Measurements from ENCODE around the gene CLIP1. TPM values are rescaled to one million over a fixed set of nuclear protein-coding genes. Genes with fewer than 3 reads are reported as not detected.

The CLIP1 gene
- total and polyA plus RNA-seq, 2 of the 13 experiments (the other 11 are each of a cell fraction or from before 2014, with no cell fraction given) = 28.9 to 43.7 TPM

GRCh38 chr12:122238861-122239260 is 183.6 kb downstream of the CLIP1 start (continued):
- TF ChIP-seq ZNF318 (CRISPR knock-in tag; IDR thresholded peaks at IDR 0.05) (no peak), ZNF615 (CRISPR knock-in tag; IDR thresholded peaks at IDR 0.05; ENCODE audit: borderline replicate concordance) (no peak), ZFY (CRISPR knock-in tag; IDR thresholded peaks at IDR 0.05) (no peak), POGZ (CRISPR knock-in tag; IDR thresholded peaks at IDR 0.05) (no peak), MBNL3 (CRISPR knock-in tag; conservative IDR thresholded peaks at IDR 0.05) (no peak), SRY (CRISPR knock-in tag; IDR thresholded peaks at IDR 0.05) (no peak), AGO2 (optimal IDR thresholded peaks at IDR 0.05; ENCODE audit: low read depth, low read length) (no peak)
- TF ChIP-seq, protein P1, sequence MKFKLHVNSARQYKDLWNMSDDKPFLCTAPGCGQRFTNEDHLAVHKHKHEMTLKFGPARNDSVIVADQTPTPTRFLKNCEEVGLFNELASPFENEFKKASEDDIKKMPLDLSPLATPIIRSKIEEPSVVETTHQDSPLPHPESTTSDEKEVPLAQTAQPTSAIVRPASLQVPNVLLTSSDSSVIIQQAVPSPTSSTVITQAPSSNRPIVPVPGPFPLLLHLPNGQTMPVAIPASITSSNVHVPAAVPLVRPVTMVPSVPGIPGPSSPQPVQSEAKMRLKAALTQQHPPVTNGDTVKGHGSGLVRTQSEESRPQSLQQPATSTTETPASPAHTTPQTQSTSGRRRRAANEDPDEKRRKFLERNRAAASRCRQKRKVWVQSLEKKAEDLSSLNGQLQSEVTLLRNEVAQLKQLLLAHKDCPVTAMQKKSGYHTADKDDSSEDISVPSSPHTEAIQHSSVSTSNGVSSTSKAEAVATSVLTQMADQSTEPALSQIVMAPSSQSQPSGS (CRISPR knock-in tag; IDR thresholded peaks at IDR 0.05) = no peak
